GM23338 (cell line): ENCODE results near the gene RAMP3.

Source experiments
- CREB1 ChIP-seq: fragments of 250-450 bp; sonication (Bioruptor Pico); IDR thresholded peaks from 2 replicates; pipeline ENCODE4 v1.5.0; 2020; ENCODE audit warnings: low read depth, mild to moderate bottlenecking, moderate library complexity
- CTCF ChIP-seq, 2 experiments: fragments of 200-600 bp in 1 of 2; sonication (generic) in 1 of 2; conservative IDR thresholded peaks; 2 replicates each; pipeline versions ENCODE4 v1.5.1 to v1.6.1; 2016 to 2017; ENCODE audit warnings: antibody characterized with exemption in 2 of 2, low read depth in 2 of 2, mild to moderate bottlenecking in 2 of 2, moderate library complexity in 1 of 2
- ETS1 ChIP-seq: IDR thresholded peaks from 2 replicates; pipeline ENCODE4 v1.6.1; 2016; ENCODE audit warnings: antibody characterized with exemption
- EZH2 ChIP-seq: fragments of 200-600 bp; sonication (generic); IDR thresholded peaks from one replicate; pipeline ENCODE4 v1.8.0; 2017; ENCODE audit warnings: antibody characterized with exemption, mild to moderate bottlenecking, low read depth; ENCODE audit not compliant: unreplicated experiment
- EZH2phosphoT487 ChIP-seq: fragments of 200-600 bp; sonication (generic); IDR thresholded peaks from one replicate; pipeline ENCODE4 v1.8.1; 2018; ENCODE audit warnings: antibody characterized with exemption; ENCODE audit not compliant: unreplicated experiment
- JUNB ChIP-seq: IDR thresholded peaks from one replicate; pipeline ENCODE4 v1.6.1; 2016; ENCODE audit warnings: antibody characterized with exemption; ENCODE audit not compliant: unreplicated experiment
- NANOG ChIP-seq: IDR thresholded peaks from 2 replicates; pipeline ENCODE4 v1.6.1; 2016; ENCODE audit warnings: antibody characterized with exemption, borderline replicate concordance
- POLR2AphosphoS5 ChIP-seq: IDR thresholded peaks from 2 replicates; pipeline ENCODE4 v1.6.1; 2016; ENCODE audit warnings: antibody characterized with exemption, low read depth
- REST ChIP-seq: IDR thresholded peaks from one replicate; pipeline ENCODE4 v1.6.1; 2018; ENCODE audit warnings: antibody characterized with exemption; ENCODE audit not compliant: unreplicated experiment
- STAT1 ChIP-seq: IDR thresholded peaks from one replicate; pipeline ENCODE4 v1.6.1; 2016; ENCODE audit warnings: antibody characterized with exemption; ENCODE audit not compliant: unreplicated experiment
- ZNF114 ChIP-seq: fragments of 250-450 bp; sonication (Bioruptor Pico); IDR thresholded peaks from 2 replicates; pipeline ENCODE4 v1.5.0; 2020; ENCODE audit warnings: mild to moderate bottlenecking, moderate library complexity
- ZNF331 ChIP-seq: fragments of 250-450 bp; sonication (Bioruptor Pico); IDR thresholded peaks from 2 replicates; pipeline ENCODE4 v1.5.0; 2020; ENCODE audit warnings: low read depth, mild to moderate bottlenecking, moderate library complexity

- no peak for TF ChIP-seq CTCF (conservative IDR thresholded peaks at IDR 0.05; ENCODE audit: low read depth in 2 of 2)
- no peak for TF ChIP-seq REST
- TF ChIP-seq EZH2: no peak
- no peak for TF ChIP-seq POLR2AphosphoS5
- no peak for TF ChIP-seq JUNB
- TF ChIP-seq EZH2phosphoT487: no peak
- no peak for TF ChIP-seq STAT1
- no peak for TF ChIP-seq ZNF114
- no peak for TF ChIP-seq CREB1
- no peak for TF ChIP-seq NANOG
- no peak for TF ChIP-seq ETS1
- no peak for TF ChIP-seq ZNF331 (CRISPR knock-in tag)
Observed at GRCh38 chr7:45122975-45123860, 34.4 kb upstream of the RAMP3 start.
